GM12865 (cell line): Measurements from ENCODE around the gene HLA-A.

ENCODE experiments used
- DNase-seq: peaks from one replicate; pipeline ENCODE4 v3.0.0; 2010; ENCODE audit warnings: low read depth
- H3K4me3 ChIP-seq: 2 replicates; pipeline ENCODE4 v1.5.1; 2011; ENCODE audit warnings: mild to moderate bottlenecking, low read depth, low read length, control low read depth
- CTCF ChIP-seq: IDR thresholded peaks from 2 replicates; pipeline ENCODE4 v1.5.1; 2011; ENCODE audit warnings: low read length, control low read depth, low read depth, inconsistent platforms; ENCODE audit not compliant: insufficient read depth; ENCODE audit errors: missing control alignments

Gene HLA-A

GRCh38 chr6:29992807-29993206, 50.5 kb downstream of the HLA-A start:
- TF ChIP-seq CTCF, result no peak
- DNase-seq, result no peak

GRCh38 chr6:29994826-29995225, 52.5 kb downstream of the HLA-A start:
- no peak for TF ChIP-seq CTCF
- no peak for DNase-seq
- H3K4me3 ChIP-seq, result no peak overlapping the region

More at GRCh38 chr6:29992807-29993206, 50.5 kb downstream of the HLA-A start:
- no peak overlapping the region for H3K4me3 ChIP-seq

- TF ChIP-seq CTCF, result no peak
- DNase-seq, result no peak
- H3K4me3 ChIP-seq, result no peak overlapping the region
Observed at GRCh38 chr6:29995340-29995777, 53.0 kb downstream of the HLA-A start.
